Psoas muscle (tissue), 8 donors: ENCODE results near the gene DNAH6. TPM values are rescaled to one million over a fixed set of nuclear protein-coding genes. Genes with fewer than 3 reads are reported as not detected.

Experiments
- ATAC-seq, 4 donors: fragments of 200-7000 bp; cut with Tn5 transposase; one replicate each; pipeline ENCODE4 v1.9.1; 2020; ENCODE audit warnings: moderate library complexity in 3 of 4, mild to moderate bottlenecking in 2 of 4
- DNase-seq, 2 donors: peaks; one replicate each; pipeline ENCODE4 v3.0.0-alpha.2; 2020
- H3K27ac ChIP-seq: fragments of 200-600 bp; one replicate; pipeline ENCODE4 v1.8.0; 2022
- H3K27me3 ChIP-seq, 3 donors: fragments of 200-600 bp in 1 of 3; one replicate each; pipeline versions ENCODE4 v1.6.1 to v1.8.0; 2013 to 2022; ENCODE audit warnings: low read length in 2 of 3, mild to moderate bottlenecking in 2 of 3, moderate library complexity in 1 of 3; ENCODE audit not compliant: insufficient read depth in 3 of 3
- H3K36me3 ChIP-seq, 2 donors: fragments of 200-600 bp in 1 of 2; one replicate each; pipeline versions ENCODE4 v1.6.1 to v1.8.0; 2013 to 2022; ENCODE audit warnings: low read depth in 1 of 2, mild to moderate bottlenecking in 1 of 2, moderate library complexity in 1 of 2; ENCODE audit not compliant: insufficient read depth in 1 of 2
- H3K4me1 ChIP-seq: fragments of 200-600 bp; one replicate; pipeline ENCODE4 v1.8.0; 2022
- H3K4me3 ChIP-seq: fragments of 200-600 bp; one replicate; pipeline ENCODE4 v1.8.0; 2022; ENCODE audit warnings: mild to moderate bottlenecking
- H3K9me3 ChIP-seq: fragments of 200-600 bp; one replicate; pipeline ENCODE4 v1.8.0; 2022
- CTCF ChIP-seq: fragments of 200-600 bp; IDR thresholded peaks from one replicate; pipeline ENCODE4 v1.8.0; 2022; ENCODE audit warnings: antibody characterized with exemption
- WGBS, 3 donors: extraction: QIAGEN DNeasy Blood & Tissue Kit; methylation state at CpG; one replicate each; pipeline versions ENCODE4 v1.1.6 to v1.1.7; 2013; 5-methylcytosine and 5-hydroxymethylcytosine counted together
- intact Hi-C, 2 donors: fragments of 100-400 bp; cut with DNase I; formaldehyde crosslinking; loops; one replicate each; pipeline versions ENCODE4 v1.11.0 to v1.14.2; 2022
- polyA plus RNA-seq, 3 donors: library from polyadenylated mRNA; stranded (reverse); fragments of 200-250 nt; gene quantifications; one replicate each; pipeline ENCODE4 v1.2.3, GENCODE V29; 2013
- total RNA-seq, 4 donors: library from RNA; stranded (reverse); fragmentation: NEBNext Ultra II Directional in 2 of 4; extraction: Animal tissue kit (Norgen Biotek cat#: 25700) in 2 of 4; gene quantifications; one replicate each; pipeline versions ENCODE4 v1.2.1 to v1.2.4, GENCODE V29; 2021 to 2023
- donor health status: healthy with polysubstance abuse.
- donor health status: DM: no; HTN: no; CAD: no; lungs with moderate emphysema.
- donor health status: Bipolar disorder and iron deficiency.
- donor health status: healthy.
- donor health status: DM: yes; HTN: yes; CAD: no.
- donor health status: DM: no; HTN: no; CAD: no.
- donor health status: DM: no; HTN: no; CAD: no.
- donor health status: DM: yes; HTN: yes; CAD: no.

Gene DNAH6
- total and polyA plus RNA-seq, 7 donors: 0.01 to 0.09 (median 0.07) TPM; not detected in 3

GRCh38 chr2:84838434-84839145 lies 322.3 kb downstream of the DNAH6 start:
- no peak overlapping the region for H3K4me3 ChIP-seq
- DNase-seq (no peak), ATAC-seq (no peak)
- no peaks in the 10 kb centered on the region for H3K36me3 ChIP-seq
- TF ChIP-seq CTCF: no peak
- H3K9me3 ChIP-seq: peaks cover 10% of the 10 kb centered on the region
- WGBS, 3 donors: 73 to 80% (median 77%) methylated on average over 2 of the region's 2 CpGs
- intact Hi-C loops: no loop called here
- H3K4me1 ChIP-seq: no peaks in the 10 kb centered on the region
- H3K27ac ChIP-seq: no peak overlapping the region
- no peaks in the 10 kb centered on the region for H3K27me3 ChIP-seq

DNA sequence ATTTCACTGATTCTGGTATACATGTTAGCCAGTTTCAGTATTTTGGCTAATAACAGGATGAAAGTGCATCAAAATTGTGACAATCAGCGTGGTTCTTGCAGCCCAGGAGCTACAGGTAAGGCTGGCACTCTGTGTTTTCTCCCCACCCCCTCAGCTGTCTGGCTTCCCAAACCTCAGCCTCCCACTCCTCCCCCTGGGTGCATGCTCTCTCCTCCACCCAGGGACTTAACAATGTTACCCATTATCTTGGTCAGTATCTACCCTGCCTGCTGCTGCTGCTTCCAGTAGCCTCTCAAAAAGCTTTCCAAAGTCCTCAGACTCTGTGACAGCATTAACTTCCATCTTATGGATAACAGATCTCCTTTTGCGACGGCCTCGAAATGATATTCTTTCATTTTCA lies 323.6 kb downstream of the DNAH6 start:
- Histone ChIP-seq H3K27me3 (no peaks in the 10 kb centered on the region), H3K9me3 (peaks cover 10% of the 10 kb centered on the region), H3K4me1 (no peaks in the 10 kb centered on the region), H3K4me3 (no peak overlapping the region), H3K27ac (no peak overlapping the region), H3K36me3 (no peaks in the 10 kb centered on the region)
- DNase-seq (no peak), ATAC-seq (no peak)
- 84 to 89% (median 86%) methylated on average over 4 of the region's 4 CpGs for WGBS, 3 donors
- intact Hi-C loops: no loop called here
- no peak for TF ChIP-seq CTCF

DNA sequence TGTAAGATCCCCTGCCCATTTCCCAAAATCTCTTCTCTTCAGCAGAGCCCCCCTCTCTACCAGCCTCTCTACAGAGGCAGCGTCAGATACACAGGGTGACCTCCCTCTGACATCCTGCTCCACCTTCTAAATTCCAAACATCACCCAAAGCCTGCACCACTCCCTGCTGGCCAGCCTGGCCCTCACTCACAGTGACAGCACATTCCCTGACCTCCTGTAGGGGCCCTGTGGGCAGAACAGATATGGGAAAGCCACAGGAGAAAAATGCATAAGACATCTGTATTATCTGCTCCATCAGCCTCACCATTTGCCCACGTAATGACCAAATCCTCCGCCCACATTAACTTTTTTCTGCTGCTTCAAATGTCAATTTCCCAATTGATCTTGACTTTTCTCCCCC lies 324.0 kb downstream of the DNAH6 start:
- intact Hi-C loops: no loop called here
- WGBS, 3 donors: 46 to 58% (median 57%) methylated on average over 3 of the region's 3 CpGs
- Histone ChIP-seq H3K4me1 (no peaks in the 10 kb centered on the region), H3K27me3 (no peaks in the 10 kb centered on the region), H3K36me3 (no peaks in the 10 kb centered on the region), H3K4me3 (no peak overlapping the region), H3K27ac (no peak overlapping the region), H3K9me3 (peaks cover 7% of the 10 kb centered on the region)
- no peak for TF ChIP-seq CTCF
- DNase-seq: no peak
- ATAC-seq: no peak

- no peak for TF ChIP-seq CTCF
- no peak overlapping the region for H3K27ac ChIP-seq
- ATAC-seq (no peak), DNase-seq (no peak)
- WGBS, 3 donors: 76 to 85% (median 78%) methylated on average over 6 of the region's 6 CpGs
- H3K4me3 ChIP-seq: no peak overlapping the region
- intact Hi-C loops: no loop called here
- H3K36me3 ChIP-seq: no peaks in the 10 kb centered on the region
- no peaks in the 10 kb centered on the region for H3K27me3 ChIP-seq
- no peaks in the 10 kb centered on the region for H3K4me1 ChIP-seq
- H3K9me3 ChIP-seq: peaks cover 4% of the 10 kb centered on the region
Measured at GRCh38 chr2:84841577-84841976, 325.3 kb downstream of the DNAH6 start.

GRCh38 chr2:84844141-84844540 lies 327.8 kb downstream of the DNAH6 start:
- DNase-seq (no peak), ATAC-seq (no peak)
- 92 to 94% (median 92%) methylated on average over 8 of the region's 8 CpGs for WGBS, 3 donors
- no peaks in the 10 kb centered on the region for H3K9me3 ChIP-seq
- intact Hi-C loops: no loop called here
- H3K4me3 ChIP-seq: no peak overlapping the region
- no peak for TF ChIP-seq CTCF
- no peaks in the 10 kb centered on the region for H3K4me1 ChIP-seq
- no peaks in the 10 kb centered on the region for H3K36me3 ChIP-seq
- no peak overlapping the region for H3K27ac ChIP-seq
- no peaks in the 10 kb centered on the region for H3K27me3 ChIP-seq
